HG02610 (cell line): ENCODE results near the gene DCTN5.
"Not testable (repeated sequence)": the region's sequence is repeated elsewhere in the genome, so short reads cannot be mapped to it uniquely, and the experiment has no call there.

Experiments used
- ATAC-seq: cut with Tn5 transposase; IDR thresholded peaks from one replicate; pipeline ENCODE4 v1.9.1; 2021; ENCODE audit warnings: mild to moderate bottlenecking, moderate library complexity; ENCODE audit not compliant: unreplicated experiment

DCTN5 gene

DNA sequence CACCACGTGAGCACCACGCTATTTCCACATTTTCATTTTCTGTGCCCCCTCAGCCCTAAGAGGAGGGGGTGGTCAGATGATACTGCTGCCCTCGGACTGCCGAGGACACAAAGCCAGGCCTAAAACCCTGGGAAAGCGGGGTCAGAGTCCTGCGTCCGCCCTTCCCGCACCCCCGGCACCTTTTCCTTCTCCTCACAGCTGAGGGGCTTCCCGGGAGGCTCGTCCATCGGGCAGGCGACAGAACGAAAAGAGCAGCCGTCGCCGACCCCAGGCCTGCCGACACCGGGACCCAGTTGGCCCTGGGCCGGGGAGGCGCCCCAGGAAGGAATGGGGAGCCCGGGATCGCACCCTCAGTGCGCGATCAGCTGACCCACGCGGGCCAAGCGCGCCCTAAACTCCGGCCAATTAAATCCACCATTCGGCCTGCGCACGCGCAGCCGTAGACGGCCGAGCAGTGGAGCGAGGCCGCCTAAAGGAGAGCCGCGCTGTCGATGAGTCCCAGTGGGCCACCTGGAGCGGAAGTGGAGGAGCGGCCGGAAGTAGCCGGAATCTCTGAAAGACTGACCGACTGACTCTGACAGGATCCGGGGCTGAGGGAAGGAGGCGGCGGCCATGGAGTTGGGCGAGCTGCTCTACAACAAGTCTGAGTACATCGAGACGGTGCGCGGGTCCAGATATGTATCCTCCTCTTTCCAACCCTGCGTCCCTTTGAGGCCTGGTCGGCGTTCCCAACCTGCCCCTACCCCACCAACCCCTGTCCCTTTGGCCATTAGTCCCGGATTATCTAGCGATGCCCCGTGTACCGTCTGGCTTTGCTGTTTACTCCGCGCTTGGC is at the start of gene DCTN5, which contains the start of gene PALB2:
Gene DCTN5, plus strand, starts transcription at position 536 of the 835 bp plus-strand sequence. Its CDS starts 77 bp downstream, at position 613.
Gene PALB2, minus strand, starts transcription at position 380 of the 835 bp plus-strand sequence. Its CDS starts 153 bp downstream, at position 227.
- ATAC-seq: peak; percentile 98

DNA sequence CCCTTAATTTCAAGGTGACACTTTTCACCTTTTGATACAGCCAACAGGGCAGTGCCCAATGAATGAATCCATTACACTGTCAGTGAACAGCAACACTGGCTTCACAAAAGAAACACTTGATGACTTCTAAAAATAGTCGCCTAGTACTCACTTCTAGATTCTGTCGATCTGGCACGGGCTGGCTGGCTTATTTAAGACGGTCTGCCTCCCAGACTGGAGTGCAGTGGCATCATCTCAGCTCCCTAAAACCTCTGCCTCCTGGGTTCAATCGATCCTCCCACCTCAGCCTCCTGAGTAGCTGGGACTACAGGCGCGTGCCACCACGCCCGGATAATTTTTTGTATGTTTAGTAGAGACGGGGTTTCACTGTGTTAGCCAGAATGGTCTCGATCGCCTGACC is 47.1 kb upstream of the DCTN5 start:
- ATAC-seq: no peak

DNA sequence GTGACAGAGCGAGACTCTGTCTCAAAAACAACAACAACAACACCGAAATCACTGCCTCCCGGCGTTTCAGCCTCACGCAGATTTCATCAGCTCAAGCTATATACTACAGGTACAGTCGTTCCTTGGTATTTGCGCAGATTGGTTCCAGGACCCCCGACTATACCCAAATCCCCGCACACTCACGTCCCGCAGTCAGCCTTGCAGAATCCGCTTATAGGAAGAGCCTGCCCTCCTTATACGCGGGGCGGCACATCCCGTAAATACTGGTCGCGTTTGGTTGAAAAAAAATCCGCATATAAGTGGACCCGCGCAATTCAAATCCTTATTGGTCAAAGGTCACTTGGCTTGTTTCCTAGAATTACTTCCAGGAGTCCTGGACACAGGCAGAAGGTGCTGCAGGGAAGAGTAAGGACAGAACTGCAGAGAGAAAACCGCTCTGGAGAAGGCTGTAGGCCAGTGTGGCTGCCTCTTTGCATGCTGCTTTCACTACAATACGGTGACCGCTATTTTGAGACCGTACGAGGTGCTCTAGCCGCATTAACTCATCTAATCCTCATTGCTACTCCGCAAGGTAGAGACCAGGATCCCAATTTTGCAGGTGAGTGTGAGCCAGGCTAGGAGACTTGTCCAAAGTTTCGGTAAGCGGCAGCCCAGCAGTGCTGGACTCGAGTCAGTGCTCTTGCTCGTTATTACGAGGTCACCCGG is 45.9 kb upstream of the DCTN5 start:
- ATAC-seq: no peak

DNA sequence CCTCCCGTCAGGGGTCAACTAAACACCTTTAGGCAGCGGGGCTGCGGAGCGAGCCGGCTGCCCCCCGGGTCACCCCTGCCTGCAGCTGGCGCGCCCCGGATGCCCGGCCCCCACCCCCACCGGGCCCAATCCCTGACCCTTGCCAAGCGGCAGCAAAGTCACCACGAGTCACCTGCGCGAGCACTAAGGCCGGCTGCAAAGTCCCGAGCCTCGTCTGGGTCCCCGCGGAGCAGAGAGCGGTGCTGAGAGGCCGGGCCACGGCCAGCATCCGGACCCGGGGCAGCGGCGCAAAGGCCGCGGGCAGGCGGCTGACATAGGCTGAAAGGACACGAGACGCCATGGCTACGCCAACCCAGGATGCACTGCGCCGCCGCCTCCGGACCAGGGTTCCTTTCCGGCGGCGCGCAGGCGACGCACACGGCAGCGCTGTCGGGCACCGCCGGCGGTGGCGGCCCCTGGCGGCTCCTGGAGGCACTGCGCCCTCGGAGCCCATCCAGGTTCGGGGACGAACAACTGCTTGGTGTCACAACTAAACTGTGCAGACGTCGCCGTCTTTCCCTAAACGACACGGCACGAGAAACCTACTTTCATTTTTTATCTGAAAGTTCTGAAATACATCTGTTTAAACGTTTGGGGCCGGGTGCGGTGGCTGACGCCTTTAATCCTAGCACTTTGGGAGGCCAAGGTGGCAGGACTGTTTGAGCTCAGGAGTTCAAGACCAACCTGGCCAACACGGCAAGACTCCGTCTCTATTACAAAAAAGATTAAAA is 45.1 kb upstream of the DCTN5 start, which contains the start of gene NDUFAB1:
Gene NDUFAB1, minus strand, starts transcription at position 366 of the 770 bp plus-strand sequence. Its CDS starts 26 bp downstream, at position 340.
- ATAC-seq: peak; percentile 93

DNA sequence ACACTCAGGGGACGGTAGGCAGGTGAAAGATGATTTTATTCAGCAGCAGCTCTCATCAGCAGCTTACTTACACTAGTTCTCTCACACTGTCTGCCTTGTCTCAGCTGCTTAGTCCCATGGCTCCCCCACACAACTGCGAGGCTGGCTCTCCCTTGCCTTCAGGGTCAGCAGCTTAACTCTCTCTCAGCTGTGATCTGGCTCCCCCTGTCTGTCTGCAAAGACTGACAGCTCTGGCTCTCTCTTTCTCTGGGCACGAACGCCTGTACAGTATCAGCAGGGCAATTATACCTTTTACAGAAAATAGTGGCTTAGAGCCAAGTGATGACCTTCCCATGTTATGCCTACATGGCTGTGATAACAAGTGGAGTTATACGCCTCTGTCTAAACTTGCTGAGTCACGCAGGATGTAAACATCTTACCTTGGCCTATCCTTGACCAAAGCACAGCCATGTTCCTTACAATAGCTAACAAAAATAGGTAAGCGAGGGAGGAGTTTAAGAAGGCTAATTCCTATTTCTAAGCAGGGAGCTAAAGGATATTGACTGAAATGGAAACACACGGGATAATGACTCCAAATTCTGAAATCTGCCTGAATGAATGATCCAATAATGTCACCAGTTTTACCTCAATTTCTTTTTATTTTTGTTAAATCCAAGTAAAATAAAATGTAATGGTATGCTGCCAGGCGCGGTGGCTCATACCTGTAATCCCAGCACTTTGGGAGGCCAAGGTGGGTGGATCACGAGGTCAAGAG is 44.1 kb upstream of the DCTN5 start:
- no peak for ATAC-seq

DNA sequence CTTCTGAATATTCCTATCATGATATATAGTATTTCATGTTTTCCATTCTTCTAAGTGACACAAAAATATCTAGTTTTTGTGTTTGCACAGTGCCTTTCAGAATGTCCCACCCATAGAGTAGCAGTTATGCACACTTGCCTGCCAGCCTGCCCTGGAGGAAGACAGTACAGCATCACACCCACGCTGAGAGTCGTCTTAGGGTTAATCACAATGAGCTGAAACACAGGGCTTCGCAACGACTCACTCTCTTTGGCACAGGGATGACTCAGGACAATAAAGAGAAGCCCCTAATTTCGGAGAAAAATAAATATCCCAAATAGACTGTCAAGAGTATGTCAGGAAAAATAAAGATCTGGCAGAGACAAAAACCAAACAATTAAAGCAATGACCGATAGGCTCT is 33.5 kb upstream of the DCTN5 start:
- ATAC-seq: no peak

DNA sequence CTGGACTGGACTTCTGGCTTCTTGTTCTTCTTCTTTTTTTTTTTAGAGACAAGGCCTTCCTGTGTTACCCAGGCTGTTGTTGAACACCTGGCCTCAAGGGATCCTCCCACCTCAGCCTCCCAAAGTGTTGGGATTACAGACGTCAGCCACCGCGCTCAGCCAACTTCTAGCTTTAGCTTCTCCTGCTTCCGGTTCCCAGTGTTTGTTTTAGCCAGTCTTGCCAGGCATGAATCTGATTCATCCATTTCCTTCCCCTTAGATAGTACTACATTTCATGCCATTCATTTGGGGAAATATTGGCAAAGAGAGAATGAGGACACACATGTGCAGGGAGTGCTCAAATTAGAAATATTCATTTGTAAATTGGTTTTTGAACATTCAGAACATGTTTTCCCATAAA is 33.1 kb upstream of the DCTN5 start:
- ATAC-seq: no peak

DNA sequence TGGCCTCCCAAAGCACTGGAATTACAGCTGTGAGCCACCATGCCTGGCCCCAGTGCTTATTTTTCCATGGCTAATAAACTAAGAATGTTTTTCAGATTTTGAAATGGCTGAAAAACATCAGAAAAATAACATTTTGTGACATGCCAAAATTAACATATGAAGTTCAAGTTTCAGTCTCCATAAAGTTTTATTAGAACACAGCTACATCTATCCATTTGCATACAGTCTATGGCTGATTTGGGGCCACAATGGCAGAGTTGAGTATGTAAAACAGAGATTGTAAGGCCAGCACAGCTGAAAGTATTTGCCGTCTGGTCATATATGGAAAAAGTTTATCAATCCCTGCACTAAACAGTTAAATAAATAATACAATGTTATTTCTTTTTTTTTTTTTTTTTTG is 31.3 kb upstream of the DCTN5 start:
- no peak for ATAC-seq

DNA sequence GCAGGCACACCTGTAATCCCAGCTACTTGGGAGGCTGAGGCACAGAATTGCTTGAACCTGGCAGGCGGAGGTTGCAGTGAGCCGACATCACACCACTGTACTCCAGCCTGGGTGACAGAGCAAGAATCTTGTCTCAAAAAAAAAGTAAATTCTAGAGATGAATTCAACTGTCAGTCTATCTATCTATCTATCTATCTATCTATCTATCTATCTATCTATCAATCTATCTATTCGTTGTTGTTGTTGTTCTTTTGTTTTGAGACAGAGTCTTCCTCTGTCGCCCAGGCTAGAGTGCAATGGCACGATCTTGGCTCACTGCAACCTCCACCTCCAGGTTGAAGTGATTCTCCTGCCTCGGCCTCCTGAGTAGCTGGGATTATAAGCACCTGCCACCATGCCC is 30.4 kb upstream of the DCTN5 start:
- ATAC-seq: not testable (repeated sequence)

DNA sequence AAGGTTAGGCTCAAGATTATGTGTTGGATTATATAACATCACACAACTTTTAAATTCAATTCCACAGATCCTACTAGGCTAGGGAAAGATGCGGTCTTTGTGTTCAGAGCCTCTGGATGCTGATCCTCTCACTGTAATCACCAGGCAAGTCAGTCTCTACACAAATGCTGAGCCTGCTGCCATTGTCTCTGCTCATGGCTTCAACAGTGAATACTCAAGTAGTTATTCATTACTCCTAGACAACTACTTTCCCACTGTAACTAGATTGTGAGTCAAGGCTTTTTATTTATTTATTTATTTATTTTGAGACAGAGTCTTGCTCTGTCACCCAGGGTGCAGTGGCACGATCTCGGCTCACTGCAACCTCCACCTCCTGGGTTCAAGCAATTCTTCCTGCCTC is 29.3 kb upstream of the DCTN5 start:
- no peak for ATAC-seq

DNA sequence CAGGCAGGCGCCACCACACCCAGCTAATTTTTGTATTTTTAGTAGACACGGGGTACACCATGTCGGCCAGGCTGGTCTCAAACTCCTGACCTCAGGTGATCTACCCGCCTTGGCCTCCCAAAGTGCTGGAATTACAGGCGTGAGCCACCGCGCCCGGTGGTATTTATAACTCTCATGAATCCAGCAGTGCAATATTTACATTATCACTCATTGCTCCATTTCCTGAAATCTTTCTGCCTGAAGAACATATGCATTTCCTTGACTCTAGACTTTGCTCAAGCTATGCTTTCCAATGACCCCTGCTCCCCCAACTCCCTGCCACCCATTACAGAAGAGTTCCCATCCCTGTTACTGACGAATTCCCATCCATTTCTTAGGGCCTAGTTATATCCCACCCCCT is 25.5 kb upstream of the DCTN5 start:
- ATAC-seq: no peak

DNA sequence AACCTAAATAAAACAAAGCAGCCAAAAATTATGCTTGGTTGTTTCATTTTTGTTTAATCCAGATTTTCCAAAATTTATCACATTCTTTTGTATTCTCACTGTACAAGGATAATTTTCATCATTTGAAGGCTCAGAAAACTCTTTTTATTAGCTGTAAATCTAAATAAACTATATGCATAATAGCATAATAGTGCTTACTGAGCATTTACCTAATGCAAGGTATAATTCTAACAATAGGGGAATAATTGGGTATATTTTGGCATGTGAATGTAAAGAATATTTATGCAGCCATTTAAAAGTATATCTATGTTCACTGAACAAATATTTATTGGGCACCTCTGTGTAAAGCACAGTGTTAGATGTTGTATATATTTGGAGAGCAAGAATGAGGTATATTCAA is 17.2 kb upstream of the DCTN5 start:
- ATAC-seq: no peak

DNA sequence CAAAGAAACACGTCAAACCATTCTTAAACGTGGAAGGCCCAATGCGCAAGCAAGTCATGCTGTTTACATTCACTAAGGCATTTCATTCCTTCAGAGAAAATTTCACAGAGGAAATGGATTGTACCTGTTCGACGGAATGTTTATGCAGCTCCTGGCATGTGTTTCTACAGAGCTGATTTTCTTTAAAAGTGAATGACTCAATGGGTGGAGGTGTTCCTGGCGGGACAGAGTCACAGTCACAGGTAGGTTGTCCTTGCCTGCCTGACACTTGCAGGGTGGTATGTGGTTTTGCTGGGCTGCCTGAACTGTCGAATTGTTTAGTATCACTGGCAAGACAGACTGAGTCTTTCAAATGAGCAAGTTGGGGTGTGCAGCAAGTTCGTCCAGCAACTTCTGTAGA is 11.8 kb upstream of the DCTN5 start:
- no peak for ATAC-seq

DNA sequence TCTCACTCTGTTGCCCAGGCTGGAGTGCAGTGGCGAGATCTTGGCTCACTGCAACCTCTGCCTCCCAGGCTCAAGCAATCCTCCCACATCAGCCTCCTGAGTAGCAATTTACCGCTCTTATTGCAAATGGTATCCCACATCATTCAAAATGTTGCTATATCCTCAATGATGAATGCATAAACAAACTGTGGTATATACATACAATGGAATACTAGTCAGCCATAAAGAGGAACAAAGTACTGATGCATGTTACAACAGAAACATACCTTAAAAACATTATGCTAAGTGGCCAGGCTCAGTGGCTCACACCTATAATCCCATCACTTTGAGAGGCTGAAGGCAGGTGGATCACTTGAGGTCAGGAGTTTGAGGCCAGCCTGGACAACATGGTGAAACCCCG is 9.4 kb upstream of the DCTN5 start:
- not testable (repeated sequence) for ATAC-seq

DNA sequence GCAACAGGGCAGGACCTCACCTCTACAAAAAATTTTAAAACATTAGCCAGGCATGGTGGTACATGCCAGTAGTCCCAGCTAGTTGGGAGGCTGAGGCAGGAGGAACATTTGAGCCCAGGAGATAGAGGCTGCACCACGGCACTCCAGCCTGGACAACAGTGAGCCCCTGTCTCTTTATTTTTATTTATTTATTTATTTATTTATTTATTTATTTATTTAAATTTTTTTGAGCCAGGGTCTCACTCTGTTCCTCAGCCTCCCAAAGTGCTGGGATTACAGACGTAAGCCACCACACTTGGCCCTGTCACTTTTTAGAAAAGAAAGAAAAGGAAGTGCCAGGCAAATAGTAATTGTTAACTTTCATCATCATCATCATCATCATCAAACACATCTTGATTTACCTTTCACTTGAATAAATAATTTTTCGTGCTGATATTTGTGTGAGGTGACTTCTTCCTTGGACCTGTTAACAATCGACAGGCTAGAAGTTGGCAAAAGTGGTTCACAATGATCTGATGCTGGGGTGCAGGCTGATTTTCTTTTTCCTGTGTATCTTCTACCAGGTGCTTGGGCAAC is 6.7 kb upstream of the DCTN5 start:
- no peak for ATAC-seq

DNA sequence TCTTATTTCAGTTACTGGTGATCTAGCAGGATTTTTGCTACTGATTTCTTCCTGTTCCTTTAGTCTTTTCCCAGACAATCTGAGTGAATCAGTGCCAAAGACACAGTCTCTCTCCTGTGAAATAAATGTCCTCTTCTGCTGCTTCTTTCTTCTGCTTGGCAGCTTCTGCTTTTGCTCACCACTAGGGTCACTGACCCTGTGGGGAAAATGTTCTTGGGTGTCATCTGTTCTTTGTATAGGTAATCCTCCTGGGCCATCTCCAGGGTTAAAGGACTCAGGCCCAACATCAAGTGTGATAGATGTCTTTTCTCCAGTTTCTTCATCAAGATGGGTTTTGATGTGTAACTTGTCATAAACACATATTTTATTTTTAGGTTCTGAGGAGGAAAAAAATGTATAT is 5.3 kb upstream of the DCTN5 start:
- ATAC-seq: no peak

DNA sequence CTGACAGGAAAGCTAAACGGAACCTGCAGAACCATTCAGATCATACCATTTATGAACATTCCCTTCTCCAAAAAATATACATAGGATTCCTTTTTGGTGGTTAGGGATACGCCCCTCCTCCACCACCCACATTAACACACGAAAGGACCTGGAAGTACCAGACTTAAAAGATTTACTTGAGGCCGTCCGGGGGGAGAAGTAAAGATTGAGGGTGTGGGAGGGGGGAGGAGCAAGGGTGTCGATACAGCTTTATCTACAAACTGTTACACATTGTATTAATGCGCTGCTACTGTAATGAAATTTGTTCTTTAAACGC is 693 bp upstream of the DCTN5 start:
- no peak for ATAC-seq

DNA sequence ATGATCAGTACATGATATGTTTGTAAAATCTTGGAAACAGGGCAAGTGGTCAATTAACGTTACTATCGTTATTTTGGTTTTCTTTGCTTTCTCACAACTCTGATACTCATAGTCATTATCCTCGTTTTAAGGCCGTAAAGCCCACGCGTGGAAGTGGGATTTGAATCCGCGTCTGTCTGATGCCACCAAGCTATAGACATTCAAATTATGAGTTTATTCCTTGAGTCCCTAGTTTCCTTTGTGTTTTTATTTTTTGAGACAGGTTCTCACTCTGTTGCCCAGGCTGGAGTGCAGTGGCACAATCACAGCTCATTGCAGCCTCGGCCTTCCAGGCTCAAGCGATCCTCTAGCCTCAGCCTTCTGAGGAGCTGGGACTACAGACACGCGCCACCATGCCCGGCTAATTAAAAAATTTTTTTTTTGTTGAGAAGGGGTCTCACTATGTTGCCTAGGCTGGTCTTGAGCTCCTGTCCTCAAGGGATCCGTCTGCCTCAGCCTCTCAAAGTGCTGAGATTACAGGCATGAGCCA is 1.0 kb downstream of the DCTN5 start:
- no peak for ATAC-seq

DNA sequence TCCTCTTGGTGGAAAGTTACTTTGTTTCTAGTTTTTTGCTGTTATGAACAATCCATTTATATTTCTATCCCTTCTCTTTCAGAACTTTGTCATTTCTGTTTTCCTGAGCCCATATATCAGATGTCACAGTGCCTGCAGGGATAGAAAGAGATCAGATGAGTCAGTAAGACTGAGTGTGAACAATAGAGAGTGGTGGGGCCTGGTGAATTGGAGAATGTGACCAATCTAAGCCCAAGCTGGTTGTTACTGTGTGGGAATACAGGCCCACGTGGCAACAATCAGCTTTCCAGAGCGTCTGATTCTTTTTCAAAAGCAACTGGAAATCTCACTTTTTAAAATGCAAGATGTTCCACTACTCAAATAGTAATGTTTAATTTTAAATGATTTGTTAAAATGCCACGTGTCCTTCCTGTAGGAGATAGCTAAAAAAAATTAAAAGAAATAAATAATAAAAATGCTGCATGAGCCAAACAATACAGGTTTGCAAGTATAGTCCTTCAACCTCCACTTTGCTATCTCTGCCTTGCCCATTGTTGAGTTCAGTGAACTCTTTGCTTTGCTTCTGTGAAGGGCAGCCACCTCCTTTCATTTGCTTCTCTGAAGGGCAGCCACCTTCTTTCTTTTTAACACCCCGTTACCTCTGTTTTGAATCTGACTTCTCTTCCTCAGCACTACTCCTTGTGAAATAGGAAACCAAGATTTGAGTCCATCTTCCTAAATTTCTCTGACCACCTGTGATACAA is 9.6 kb downstream of the DCTN5 start:
- no peak for ATAC-seq
